OCI-LY7 (cell line): ENCODE data around the gene BRI3BP. TPM values are rescaled to one million over a fixed set of nuclear protein-coding genes. Genes with fewer than 3 reads are reported as not detected.

Source experiments
- BruUV-seq: library from RNA; stranded (reverse); fragments of 400-500 nt; replicated peaks from 2 replicates; lab custom pipeline; 2021; lab: Mats Ljungman, UMichigan
- CTCF ChIA-PET: fragments of 300-600 bp; sonication (Branson Sonifier 250); formaldehyde crosslinking; loops from one replicate; lab custom pipeline; 2022; ENCODE audit warnings: antibody characterized with exemption; ENCODE audit not compliant: unreplicated experiment; lab: Charles Lee
- POLR2A ChIA-PET: fragments of 300-600 bp; sonication (Branson Sonifier 250); formaldehyde crosslinking; loops from one replicate; lab custom pipeline; 2022; ENCODE audit warnings: antibody characterized with exemption; lab: Charles Lee
- DNase-seq: peaks from one replicate; pipeline ENCODE4 v3.0.0-alpha.2; 2015; ENCODE audit warnings: low spot score
- H2AFZ ChIP-seq: fragments of 200-600 bp; sonication (generic), shearing (Covaris generic); 2 replicates; pipeline ENCODE4 v1.6.1; 2014; ENCODE audit warnings: mild to moderate bottlenecking, antibody characterized with exemption, low read length, moderate library complexity
- H3K27ac ChIP-seq: fragments of 200-600 bp; sonication (generic); 2 replicates; pipeline ENCODE4 v1.5.1; 2014; ENCODE audit warnings: mixed run types, low read depth, mild to moderate bottlenecking, moderate library complexity, low read length, inconsistent platforms; ENCODE audit not compliant: poor library complexity, severe bottlenecking
- H3K36me3 ChIP-seq: fragments of 200-600 bp; sonication (generic); 2 replicates; pipeline ENCODE4 v1.6.1; 2014; ENCODE audit warnings: mild to moderate bottlenecking, antibody characterized with exemption, low read length, moderate library complexity, mixed read lengths; ENCODE audit not compliant: insufficient read depth
- H3K4me1 ChIP-seq: fragments of 200-600 bp; sonication (generic); 2 replicates; pipeline ENCODE4 v1.5.1; 2014; ENCODE audit warnings: mild to moderate bottlenecking, low read length; ENCODE audit not compliant: insufficient read depth, poor library complexity, severe bottlenecking
- H3K4me2 ChIP-seq: fragments of 200-600 bp; sonication (generic); 2 replicates; pipeline ENCODE4 v1.6.1; 2014; ENCODE audit warnings: mild to moderate bottlenecking, low read length
- H3K4me3 ChIP-seq: fragments of 200-600 bp; sonication (generic); 2 replicates; pipeline ENCODE4 v1.5.1; 2014; ENCODE audit warnings: mild to moderate bottlenecking, low read depth, low read length; ENCODE audit not compliant: poor library complexity, severe bottlenecking
- H3K79me2 ChIP-seq: fragments of 200-600 bp; sonication (generic); 2 replicates; pipeline ENCODE4 v1.6.1; 2016; ENCODE audit warnings: low read depth, mild to moderate bottlenecking, low read length, moderate library complexity, mixed read lengths; ENCODE audit not compliant: insufficient read depth
- H3K9me2 ChIP-seq: fragments of 200-600 bp; sonication (generic); 2 replicates; pipeline ENCODE4 v1.6.1; 2016; ENCODE audit warnings: mild to moderate bottlenecking, low read length, mixed read lengths; ENCODE audit not compliant: insufficient read depth
- H3K9me3 ChIP-seq: fragments of 200-600 bp; sonication (generic); 2 replicates; pipeline ENCODE4 v1.6.1; 2014; ENCODE audit warnings: mild to moderate bottlenecking, mixed run types, low read length, mixed read lengths
- H4K20me1 ChIP-seq: fragments of 200-600 bp; sonication (generic); 2 replicates; pipeline ENCODE4 v1.6.1; 2014; ENCODE audit warnings: mild to moderate bottlenecking, antibody characterized with exemption, low read length, moderate library complexity, mixed read lengths; ENCODE audit not compliant: insufficient read depth
- CTCF ChIP-seq: fragments of 200-600 bp; sonication (generic); conservative IDR thresholded peaks from 2 replicates; pipeline ENCODE4 v1.5.1; 2014; ENCODE audit warnings: mild to moderate bottlenecking, antibody characterized with exemption, low read length, moderate library complexity, mixed read lengths
- EZH2phosphoT487 ChIP-seq: fragments of 200-600 bp; sonication (generic); IDR thresholded peaks from 2 replicates; pipeline ENCODE4 v1.6.1; 2018; ENCODE audit warnings: low read depth, borderline replicate concordance, mild to moderate bottlenecking, mixed run types, antibody characterized with exemption, low read length, moderate library complexity, mixed read lengths
- intact Hi-C: fragments of 100-400 bp; cut with micrococcal nuclease; formaldehyde crosslinking; loops from one replicate; pipeline ENCODE4 v1.10.0; 2022; ENCODE audit not compliant: unreplicated experiment
- small RNA-seq: library from RNA; depleted of rRNA; stranded (forward); fragments of <200 nt; gene quantifications from one replicate; pipeline ENCODE3, GENCODE V24; 2014
- total RNA-seq, 2 experiments: library from RNA; depleted of rRNA in 1 of 2; stranded (reverse); fragments of >200 nt in 1 of 2; shearing (Covaris generic) in 1 of 2; gene quantifications; 2 replicates each; pipeline ENCODE4 v1.2.3, GENCODE V29; 2014 to 2022

BRI3BP gene
- total RNA-seq, 2 experiments from 2014 or later, result 73.4 to 118 TPM

- no TSS peak for BruUV-seq
- Histone ChIP-seq H3K36me3 (0 out of 2 replicates have a peak, but pooled peaks cover 7% of the 10 kb centered on the region), H4K20me1 (no peaks in the 10 kb centered on the region), H3K4me3 (no peak overlapping the region), H3K9me2 (no peaks in the 10 kb centered on the region), H3K9me3 (no peaks in the 10 kb centered on the region), H3K27ac (no peak overlapping the region), H2AFZ (no peak overlapping the region), H3K4me2 (no peak overlapping the region), H3K79me2 (no peaks in the 10 kb centered on the region), H3K4me1 (peaks cover 13% of the 10 kb centered on the region)
- no peak for TF ChIP-seq EZH2phosphoT487
- TF ChIP-seq CTCF, result no peak
- no peak for DNase-seq
- CTCF ChIA-PET, result no interaction called here
- intact Hi-C loops, result no loop called here
- POLR2A ChIA-PET, result interaction anchor here (0.6 to 0.8 kb wide), 2 partner anchors 9 to 29 kb away, joined by 4 read pairs; no protein-coding TSS in a partner anchor
Observed at GRCh38 chr12:125079084-125079483, 85.6 kb downstream of the BRI3BP start.

- Histone ChIP-seq H3K27ac (no peak overlapping the region), H3K9me2 (no peaks in the 10 kb centered on the region), H3K79me2 (no peaks in the 10 kb centered on the region), H2AFZ (no peak overlapping the region), H3K4me1 (peaks cover 13% of the 10 kb centered on the region), H3K36me3 (peaks cover 10% of the 10 kb centered on the region; the same call in 1 of the 2 replicates), H3K4me3 (no peak overlapping the region), H3K9me3 (no peaks in the 10 kb centered on the region), H4K20me1 (no peaks in the 10 kb centered on the region), H3K4me2 (no peak overlapping the region)
- no peak for DNase-seq
- CTCF ChIA-PET, result no interaction called here
- intact Hi-C loops, result no loop called here
- TF ChIP-seq CTCF, result no peak
- no peak for TF ChIP-seq EZH2phosphoT487
- POLR2A ChIA-PET, result interaction anchor here (0.6 to 0.8 kb wide), 2 partner anchors 9 to 30 kb away, joined by 4 read pairs; no protein-coding TSS in a partner anchor
- no TSS peak for BruUV-seq
Observed at GRCh38 chr12:125079648-125080645, 86.5 kb downstream of the BRI3BP start.

Small RNA genes within 50 kb of the gene (small RNA-seq; reads per million reads assigned to genes)
- not detected for gene AC122688.1

Other genes with a start within 250 kb of the BRI3BP start
- 24.4 and 42.9 TPM in 2 replicates for gene SCARB1, start 129.8 kb upstream of the BRI3BP start, total RNA-seq (2014; rRNA removed; shearing (Covaris generic))
- 99.0 and 112 TPM in 2 replicates for gene SCARB1, start 129.8 kb upstream of the BRI3BP start, total RNA-seq (2022)
- 425 and 431 TPM in 2 replicates for gene UBC, start 79.0 kb upstream of the BRI3BP start, total RNA-seq (2014; rRNA removed; shearing (Covaris generic))
- 616 and 682 TPM in 2 replicates for gene UBC, start 79.0 kb upstream of the BRI3BP start, total RNA-seq (2022)
- 32.0 and 34.2 TPM in 2 replicates for gene DHX37, start 4.5 kb upstream of the BRI3BP start, total RNA-seq (2014; rRNA removed; shearing (Covaris generic))
- gene DHX37, start 4.5 kb upstream of the BRI3BP start, total RNA-seq (2022), result 25.2 and 34.5 TPM in 2 replicates
- gene AACS, start 71.8 kb downstream of the BRI3BP start, total RNA-seq (2014; rRNA removed; shearing (Covaris generic)), result 10.2 and 12.0 TPM in 2 replicates
- 24.6 and 26.3 TPM in 2 replicates for gene AACS, start 71.8 kb downstream of the BRI3BP start, total RNA-seq (2022)
- gene TMEM132B, start 192.7 kb downstream of the BRI3BP start, total RNA-seq (2014; rRNA removed; shearing (Covaris generic)), result 5.1 and 5.4 TPM in 2 replicates
- 10.8 and 15.7 TPM in 2 replicates for gene TMEM132B, start 192.7 kb downstream of the BRI3BP start, total RNA-seq (2022)